Colonic mucosa (tissue), 4 donors: ENCODE results near the gene RALGPS1. TPM values are rescaled to one million over a fixed set of nuclear protein-coding genes. Genes with fewer than 3 reads are reported as not detected.

Experiments used
- DNase-seq: peaks from one replicate; pipeline ENCODE4 v3.0.0-alpha.2; 2020
- H3K27ac ChIP-seq: fragments of 200-600 bp; one replicate; pipeline ENCODE4 v1.8.0; 2021
- H3K27me3 ChIP-seq: fragments of 200-600 bp; one replicate; pipeline ENCODE4 v1.8.0; 2021
- H3K36me3 ChIP-seq: fragments of 200-600 bp; one replicate; pipeline ENCODE4 v1.8.0; 2021
- H3K4me1 ChIP-seq: fragments of 200-600 bp; one replicate; pipeline ENCODE4 v1.8.0; 2021; ENCODE audit warnings: mild to moderate bottlenecking
- H3K4me3 ChIP-seq: fragments of 200-600 bp; one replicate; pipeline ENCODE4 v1.8.0; 2021
- H3K9ac ChIP-seq, 2 donors: one replicate each; pipeline ENCODE4 v1.7.0; 2013; ENCODE audit warnings: control low read depth in 2 of 2, low read depth in 2 of 2, low read length in 2 of 2
- H3K9me3 ChIP-seq: fragments of 200-600 bp; one replicate; pipeline ENCODE4 v1.8.0; 2021
- CTCF ChIP-seq: fragments of 200-600 bp; IDR thresholded peaks from one replicate; pipeline ENCODE4 v1.8.0; 2022; ENCODE audit warnings: antibody characterized with exemption, mild to moderate bottlenecking
- intact Hi-C: fragments of 100-400 bp; cut with DNase I; formaldehyde crosslinking; loops from one replicate; pipeline ENCODE4 v1.14.1; 2022
- total RNA-seq, 2 donors: library from RNA; stranded (reverse); fragmentation: NEBNext Ultra II Directional in 1 of 2; extraction: Animal tissue kit (Norgen Biotek cat#: 25700) in 1 of 2; gene quantifications; one replicate each; pipeline ENCODE4 v1.2.1, GENCODE V29; 2021
- donor health status: healthy.
- donor health status: DM: no; HTN: no; CAD: no.
- donor health status: DM: no; HTN: no; CAD: no.

RALGPS1 gene
- total RNA-seq, 2 donors from 2014 or later: 22.6 to 27.2 TPM

- TF ChIP-seq CTCF: no peak
- Histone ChIP-seq H3K4me1 (no peaks in the 10 kb centered on the region), H3K9ac (no peak overlapping the region), H3K27ac (no peak overlapping the region), H3K27me3 (no peaks in the 10 kb centered on the region), H3K4me3 (no peak overlapping the region), H3K9me3 (no peaks in the 10 kb centered on the region), H3K36me3 (no peaks in the 10 kb centered on the region)
- DNase-seq: no peak
- intact Hi-C loops: no loop called here
These were observed 165.0 kb downstream of the RALGPS1 start for GRCh38 chr9:127079446-127080140.

GRCh38 chr9:127081250-127082185 lies 166.9 kb downstream of the RALGPS1 start:
- no peaks in the 10 kb centered on the region for H3K27me3 ChIP-seq
- no peaks in the 10 kb centered on the region for H3K9me3 ChIP-seq
- DNase-seq: no peak
- intact Hi-C loops: no loop called here
- no peaks in the 10 kb centered on the region for H3K36me3 ChIP-seq
- no peak overlapping the region for H3K4me3 ChIP-seq
- no peaks in the 10 kb centered on the region for H3K4me1 ChIP-seq
- no peak for TF ChIP-seq CTCF
- H3K27ac ChIP-seq: no peak overlapping the region
- H3K9ac ChIP-seq: no peak overlapping the region

- H3K36me3 ChIP-seq: no peaks in the 10 kb centered on the region
- no peak overlapping the region for H3K27ac ChIP-seq
- intact Hi-C loops: no loop called here
- no peak overlapping the region for H3K9ac ChIP-seq
- no peak overlapping the region for H3K4me3 ChIP-seq
- H3K4me1 ChIP-seq: no peaks in the 10 kb centered on the region
- H3K9me3 ChIP-seq: no peaks in the 10 kb centered on the region
- no peak for TF ChIP-seq CTCF
- DNase-seq: no peak
- no peaks in the 10 kb centered on the region for H3K27me3 ChIP-seq
These were observed 168.8 kb downstream of the RALGPS1 start for GRCh38 chr9:127083138-127083980.

DNA sequence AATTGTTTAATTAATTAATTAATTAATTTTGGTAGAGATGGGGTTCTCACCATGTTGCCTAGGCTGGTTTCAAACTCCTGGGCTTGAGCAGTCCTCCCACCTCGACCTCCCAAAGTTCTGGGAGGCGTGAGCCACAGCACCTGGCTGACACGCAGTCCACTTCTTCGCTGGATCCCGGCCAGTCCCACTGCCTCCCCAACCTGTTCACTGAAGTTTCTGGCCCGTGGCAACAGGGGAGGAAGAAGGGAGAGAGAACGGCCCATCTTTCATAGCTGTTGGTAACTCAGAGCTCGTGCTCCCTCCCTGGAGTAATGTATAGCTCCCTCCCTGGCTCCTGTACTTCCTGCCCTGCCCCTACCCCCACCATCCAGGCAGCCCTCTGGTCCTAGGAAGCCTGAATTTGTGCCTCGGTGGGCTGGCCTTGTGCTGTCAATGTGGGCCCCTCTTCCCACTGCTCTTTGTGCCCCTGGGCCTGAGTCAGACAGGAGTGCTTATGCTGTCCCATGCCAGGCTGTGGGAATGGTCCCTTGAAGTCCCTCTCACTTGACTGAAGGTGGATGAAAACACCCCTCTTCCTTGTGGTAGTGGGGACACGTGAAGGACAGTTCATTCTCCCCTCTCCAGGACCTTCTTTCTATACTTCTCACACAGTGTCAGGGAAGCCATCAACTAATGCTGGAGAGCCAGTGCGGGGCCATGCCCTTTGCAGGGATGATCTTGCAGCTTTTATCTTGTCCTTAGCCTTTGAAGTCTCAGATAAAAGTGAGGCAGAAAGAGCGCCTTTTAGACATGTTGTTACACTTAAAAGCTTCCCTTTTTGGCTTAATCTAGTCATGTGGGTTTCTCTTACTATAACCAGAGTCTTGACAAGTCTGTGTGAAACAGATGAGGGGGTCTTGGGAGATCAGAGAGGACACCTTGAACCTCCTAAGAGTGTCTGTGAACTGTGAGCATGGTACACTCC lies 169.8 kb downstream of the RALGPS1 start:
- H3K4me3 ChIP-seq: no peak overlapping the region
- no peaks in the 10 kb centered on the region for H3K27me3 ChIP-seq
- no peak for TF ChIP-seq CTCF
- H3K9ac ChIP-seq: no peak overlapping the region
- no peaks in the 10 kb centered on the region for H3K36me3 ChIP-seq
- no peaks in the 10 kb centered on the region for H3K9me3 ChIP-seq
- no peak for DNase-seq
- intact Hi-C loops: no loop called here
- H3K27ac ChIP-seq: no peak overlapping the region
- H3K4me1 ChIP-seq: no peaks in the 10 kb centered on the region
